DMS153 treated with DMSO at 0.1 percent for 48 hours (cell line): ENCODE results near the gene NEUROD4.
"Not testable (repeated sequence)": the region's sequence is repeated elsewhere in the genome, so short reads cannot be mapped to it uniquely, and the experiment has no call there.

Experiments
- DNase-seq: peaks from one replicate; lab custom pipeline; 2025; ENCODE audit not compliant: unreplicated experiment; lab: John Stamatoyannopoulos, UW

The NEUROD4 gene

GRCh38 chr12:55019784-55020183, at the start of gene NEUROD4:
Gene NEUROD4 (plus strand): TSS chr12:55019974. CDS start chr12:55026440, 6,466 bp downstream.
- DNase-seq, result no peak

GRCh38 chr12:54970741-54971140, 49.0 kb upstream of the NEUROD4 start:
- DNase-seq, result no peak

GRCh38 chr12:54973556-54973955, 46.2 kb upstream of the NEUROD4 start:
- DNase-seq, result no peak

GRCh38 chr12:54974279-54974678, 45.5 kb upstream of the NEUROD4 start:
- DNase-seq, result no peak

GRCh38 chr12:54975272-54975671, 44.5 kb upstream of the NEUROD4 start:
- no peak for DNase-seq

GRCh38 chr12:54975875-54976274, 43.9 kb upstream of the NEUROD4 start:
- no peak for DNase-seq

GRCh38 chr12:54977155-54977554, 42.6 kb upstream of the NEUROD4 start:
- DNase-seq, result no peak

GRCh38 chr12:54977857-54978256, 41.9 kb upstream of the NEUROD4 start:
- DNase-seq, result no peak

GRCh38 chr12:54980341-54980740, 39.4 kb upstream of the NEUROD4 start:
- DNase-seq, result no peak

- DNase-seq, result no peak
Measured at GRCh38 chr12:54981796-54982195, 38.0 kb upstream of the NEUROD4 start.

- no peak for DNase-seq
Measured at GRCh38 chr12:54983536-54984101, 36.2 kb upstream of the NEUROD4 start.

- DNase-seq, result no peak
Measured at GRCh38 chr12:54984658-54985376, 35.0 kb upstream of the NEUROD4 start, which contains the start of gene TESPA1. Gene TESPA1 (minus strand): TSS chr12:54984762. CDS start chr12:54974562, 10,200 bp downstream.

GRCh38 chr12:54986773-54987172, 33.0 kb upstream of the NEUROD4 start:
- DNase-seq, result not testable (repeated sequence)

GRCh38 chr12:54987611-54988231, 32.1 kb upstream of the NEUROD4 start:
- no peak for DNase-seq

- DNase-seq, result peak; percentile 22
Measured at GRCh38 chr12:54988402-54989054, 31.2 kb upstream of the NEUROD4 start.

GRCh38 chr12:54989829-54990228, 29.9 kb upstream of the NEUROD4 start:
- DNase-seq, result no peak

- no peak for DNase-seq
Measured at GRCh38 chr12:54991161-54991990, 28.4 kb upstream of the NEUROD4 start.

GRCh38 chr12:54991991-54992375, 27.8 kb upstream of the NEUROD4 start:
- no peak for DNase-seq

- DNase-seq, result peak; percentile 85
Measured at GRCh38 chr12:54993181-54993835, 26.5 kb upstream of the NEUROD4 start.

- DNase-seq, result no peak
Measured at GRCh38 chr12:54996205-54996604, 23.6 kb upstream of the NEUROD4 start.
